ENCODE results near the gene METTL1.
A peak's percentile ranks its signal among the peaks of the same experiment; 100 is the strongest.
"Not testable (repeated sequence)": the region's sequence is repeated elsewhere in the genome, so short reads cannot be mapped to it uniquely, and the experiment has no call there.

The METTL1 gene

DNA sequence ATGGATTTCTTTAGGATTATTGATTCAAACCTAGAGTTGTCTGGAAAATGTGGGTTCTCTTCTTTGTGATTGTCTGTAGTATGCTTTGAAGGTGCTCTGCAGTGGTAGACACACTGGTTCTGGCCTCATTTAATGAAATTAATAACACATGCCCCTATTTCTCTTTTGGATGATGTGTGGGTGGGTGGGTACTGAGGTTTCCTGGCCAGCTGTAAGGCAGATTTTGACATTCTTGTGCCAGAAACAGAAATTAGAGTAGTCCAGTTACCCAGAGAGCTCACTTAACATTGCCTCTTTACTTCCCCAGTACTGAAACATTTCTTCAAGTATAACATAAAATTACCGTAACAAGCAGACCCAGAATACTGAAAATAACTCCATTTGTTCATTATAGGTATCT, 25.1 kb upstream of the METTL1 start:
- DNase-seq = no peak

DNA sequence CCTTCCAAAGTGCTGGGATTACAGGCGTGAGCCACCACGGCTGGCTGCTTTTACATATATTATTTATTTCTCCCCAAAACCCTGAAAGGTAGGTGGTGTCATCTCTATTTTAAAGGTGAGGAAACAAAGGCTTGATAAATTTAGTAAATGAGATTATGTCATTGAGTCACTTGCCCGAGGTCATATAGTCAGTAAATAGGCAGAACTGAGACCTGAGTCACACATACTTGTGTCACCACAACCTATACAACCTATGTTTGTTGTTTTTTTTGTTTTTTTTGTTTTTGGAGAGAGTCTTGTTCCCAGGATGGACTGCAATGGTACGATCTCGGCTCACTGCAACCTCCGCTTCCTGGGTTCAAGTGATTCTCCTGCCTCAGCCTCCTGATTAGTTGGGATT, 23.4 kb upstream of the METTL1 start:
- DNase-seq = no peak

DNA sequence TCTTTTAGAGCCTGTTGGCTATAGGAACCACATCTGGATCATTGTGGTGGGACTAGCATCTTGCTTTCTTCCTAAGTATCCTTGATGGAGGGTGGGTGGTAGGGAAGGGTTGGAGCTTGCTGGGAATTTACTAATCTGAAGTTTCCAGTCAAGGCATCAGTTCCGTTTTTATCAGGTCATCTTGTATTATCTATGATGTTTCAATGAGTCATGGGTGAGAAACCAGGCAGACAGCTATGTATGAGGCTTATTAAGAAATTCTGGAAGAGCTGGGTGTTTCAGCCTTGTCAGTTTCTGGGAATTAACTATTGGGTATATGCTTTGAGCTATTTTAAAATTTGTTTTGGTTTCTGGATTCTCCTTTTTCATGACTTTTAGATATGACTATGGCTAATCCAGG, 22.0 kb upstream of the METTL1 start:
- no peak for DNase-seq

DNA sequence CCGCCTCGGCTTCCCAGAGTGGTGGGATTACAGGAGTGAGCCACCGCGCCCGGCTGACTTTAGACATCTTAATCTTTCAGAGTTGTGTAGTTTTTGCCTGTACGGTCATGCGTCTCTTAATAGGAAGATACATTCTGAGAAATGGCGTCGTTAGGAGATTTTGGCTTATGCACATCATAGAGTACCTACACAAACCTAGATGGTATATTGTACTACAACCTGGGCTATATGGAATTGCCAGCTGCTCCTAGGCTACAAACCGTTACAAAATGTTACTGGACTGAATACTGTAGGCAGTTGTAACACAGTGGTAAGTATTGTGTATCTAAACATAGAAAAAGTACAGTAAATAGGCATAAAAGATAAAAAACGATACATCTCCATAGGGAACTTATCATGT, 12.0 kb upstream of the METTL1 start:
- no peak for DNase-seq

DNA sequence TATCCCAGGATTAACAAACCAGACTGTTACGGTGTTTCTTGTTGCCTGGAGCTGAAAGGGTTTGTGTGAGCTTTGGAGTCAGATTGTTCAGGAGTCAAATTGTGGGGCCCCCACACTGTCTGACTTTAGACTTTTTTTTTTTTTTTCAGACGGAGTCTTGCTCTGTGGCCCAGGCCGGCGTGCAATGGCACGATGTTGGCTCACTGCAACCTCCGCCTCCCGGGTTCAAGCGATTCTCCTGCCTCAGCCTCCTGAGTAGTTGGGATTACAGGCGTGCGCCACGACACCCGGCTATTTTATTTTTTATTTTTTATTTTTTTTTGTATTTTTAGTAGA, 11.5 kb upstream of the METTL1 start:
- DNase-seq = no peak

DNA sequence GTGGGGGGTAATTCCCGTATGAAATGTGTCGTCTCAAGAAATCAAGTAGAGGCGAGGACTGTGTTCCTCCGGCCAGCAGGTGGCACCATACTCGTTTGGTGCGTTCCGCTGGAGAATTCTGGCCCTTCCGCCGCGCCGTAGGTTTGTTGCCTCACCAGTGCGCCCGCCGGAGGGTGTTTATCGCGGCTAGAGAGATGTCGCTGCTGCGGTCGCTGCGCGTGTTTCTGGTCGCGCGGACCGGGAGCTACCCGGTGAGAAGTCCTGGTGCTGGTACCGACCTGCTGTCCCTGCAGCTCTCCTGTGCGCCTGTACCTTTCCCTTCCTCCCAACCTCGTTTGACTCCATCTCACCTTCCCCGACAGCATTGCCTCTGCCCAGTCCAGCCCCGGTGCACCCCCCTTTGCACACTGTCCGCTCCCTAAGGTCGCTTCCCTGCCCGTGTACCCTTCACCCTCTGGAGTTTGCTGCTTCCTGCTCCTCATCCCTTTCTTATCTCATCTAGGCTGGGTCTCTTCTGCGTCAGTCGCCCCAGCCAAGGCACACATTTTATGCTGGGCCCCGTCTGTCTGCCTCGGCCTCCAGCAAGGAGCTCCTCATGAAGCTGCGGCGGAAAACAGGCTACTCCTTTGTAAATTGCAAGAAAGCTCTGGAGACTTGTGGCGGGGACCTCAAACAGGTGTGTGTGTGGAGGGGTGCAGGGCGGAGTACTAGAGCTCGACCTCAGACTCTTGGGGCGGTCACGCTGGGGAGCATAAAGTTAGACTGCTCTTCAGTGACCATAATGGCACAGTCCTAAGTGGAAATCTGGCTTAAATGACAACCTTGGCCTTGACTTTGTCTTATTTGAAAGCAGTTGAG, 10.9 kb upstream of the METTL1 start, which contains the start of gene TSFM:
TSS of gene TSFM (plus strand) at position 180 of the 858 bp plus-strand sequence. CDS start at position 195, 15 bp downstream.
- peak; percentile 99 for DNase-seq

DNA sequence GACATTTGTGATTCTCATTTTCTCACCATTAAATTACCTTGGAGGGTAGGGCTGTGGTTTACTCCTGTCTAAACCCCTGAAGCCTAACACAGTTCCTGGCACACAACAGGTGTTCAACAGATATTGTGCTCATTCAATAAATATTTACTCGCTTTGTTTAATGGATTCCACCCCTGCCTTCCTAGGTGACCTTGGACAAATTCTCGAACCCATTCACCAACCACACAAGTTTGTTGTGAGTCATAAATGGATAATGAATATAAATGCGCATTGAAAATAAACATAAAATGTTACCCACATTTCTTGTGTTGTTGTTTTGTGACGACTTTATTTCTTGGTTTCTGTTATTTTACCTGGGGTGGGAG, 10.3 kb upstream of the METTL1 start:
- DNase-seq = no peak

DNA sequence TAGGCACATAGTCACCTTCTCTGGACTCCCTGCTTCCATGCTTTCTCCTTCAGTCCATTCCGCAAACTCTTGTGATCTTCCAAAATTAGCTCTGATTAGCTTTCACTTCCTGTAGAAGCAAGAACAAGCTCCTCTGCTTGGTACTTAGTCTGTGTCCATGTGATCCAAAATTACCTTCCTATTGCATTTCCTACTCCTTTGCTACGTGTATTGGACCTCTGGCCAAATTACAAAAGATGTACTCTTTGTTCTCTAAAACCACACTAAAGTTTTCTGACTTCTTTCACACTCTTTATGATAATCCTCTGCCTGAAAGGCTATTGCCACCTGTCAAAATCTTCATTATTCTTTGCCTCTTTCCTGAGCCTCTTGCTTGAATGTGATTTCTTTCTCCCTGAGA, 9.9 kb upstream of the METTL1 start:
- DNase-seq = no peak

DNA sequence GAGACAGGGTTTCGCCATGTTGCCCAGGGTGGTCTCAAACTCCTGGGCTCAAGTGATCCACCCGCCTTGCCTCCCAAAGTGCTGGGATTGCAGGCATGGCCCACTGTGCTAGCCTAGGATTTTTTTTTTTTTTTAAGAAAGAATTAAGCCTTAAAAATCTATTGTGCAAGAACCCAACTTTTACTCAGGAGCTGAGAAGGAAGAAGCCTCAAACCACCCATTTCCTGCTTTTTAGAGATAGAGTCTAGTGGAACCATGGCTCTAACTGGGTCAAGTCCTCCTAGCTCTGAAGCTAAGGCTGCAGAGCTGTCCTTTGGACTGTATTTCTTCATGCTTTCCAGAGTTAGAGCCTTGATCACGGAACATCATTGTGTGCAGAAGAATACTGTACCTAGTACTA, 9.3 kb upstream of the METTL1 start:
- no peak for DNase-seq

DNA sequence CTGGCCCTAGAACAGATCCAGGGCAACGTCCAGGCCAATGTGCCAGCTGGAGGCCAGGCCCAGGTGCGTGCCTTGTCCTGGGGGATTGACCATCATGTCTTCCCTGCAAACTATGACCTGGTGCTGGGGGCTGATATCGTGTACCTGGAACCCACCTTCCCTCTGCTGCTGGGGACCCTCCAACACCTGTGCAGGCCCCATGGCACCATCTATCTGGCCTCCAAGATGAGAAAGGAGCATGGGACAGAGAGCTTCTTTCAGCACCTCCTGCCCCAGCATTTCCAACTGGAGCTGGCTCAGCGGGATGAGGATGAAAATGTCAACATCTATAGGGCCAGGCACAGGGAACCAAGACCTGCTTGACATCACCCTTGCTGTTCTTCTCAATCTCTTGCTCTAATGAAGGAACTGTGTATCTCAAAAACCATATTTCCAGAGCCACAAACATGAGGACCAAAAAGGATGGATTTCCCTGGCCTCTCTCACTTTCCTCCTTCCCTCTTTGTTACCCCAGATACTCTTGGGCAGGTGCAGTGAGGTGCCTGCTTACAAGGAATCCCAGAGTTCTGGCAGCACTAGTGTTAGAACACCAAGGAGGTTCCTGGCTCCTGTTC, 8.5 kb upstream of the METTL1 start:
- DNase-seq = no peak

DNA sequence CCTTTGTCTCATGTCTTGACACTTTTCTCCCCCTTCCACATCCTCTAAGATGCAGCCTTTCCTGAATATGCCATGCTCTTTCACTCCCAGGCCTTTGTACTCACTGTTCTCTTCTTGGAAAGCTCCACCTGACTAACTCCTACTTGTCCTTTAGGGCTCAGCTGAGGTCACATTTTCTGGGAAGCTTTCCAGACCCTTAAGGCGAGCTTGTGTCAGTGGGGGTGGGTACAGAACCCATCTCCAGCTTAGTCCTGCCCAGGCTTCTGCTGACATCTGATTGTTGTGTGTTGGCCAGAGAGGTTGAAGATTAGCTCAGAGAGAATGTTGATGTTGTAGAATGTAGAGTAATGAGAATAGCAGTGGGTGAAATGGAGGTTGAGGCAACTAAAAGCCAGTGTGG, 7.8 kb upstream of the METTL1 start:
- no peak for DNase-seq

DNA sequence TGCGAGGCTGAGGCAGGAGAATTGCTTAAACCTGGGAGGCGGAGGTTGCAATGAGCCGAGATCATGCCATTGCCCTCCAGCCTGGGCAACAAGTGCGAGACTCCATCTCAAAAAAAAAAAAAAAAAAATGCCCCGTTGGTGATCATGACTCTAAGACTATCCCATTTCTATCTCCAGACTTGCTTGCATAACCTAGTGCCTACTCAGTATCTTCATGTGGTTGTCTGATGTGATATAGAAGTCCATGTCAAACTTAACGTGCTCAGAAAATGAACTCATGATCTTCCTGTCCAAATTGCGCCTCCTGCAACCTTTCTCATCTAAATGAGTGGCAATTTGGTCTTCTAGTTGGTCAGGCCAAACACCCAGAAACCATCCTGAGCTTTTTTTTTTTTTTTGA, 6.0 kb upstream of the METTL1 start:
- no peak for DNase-seq

DNA sequence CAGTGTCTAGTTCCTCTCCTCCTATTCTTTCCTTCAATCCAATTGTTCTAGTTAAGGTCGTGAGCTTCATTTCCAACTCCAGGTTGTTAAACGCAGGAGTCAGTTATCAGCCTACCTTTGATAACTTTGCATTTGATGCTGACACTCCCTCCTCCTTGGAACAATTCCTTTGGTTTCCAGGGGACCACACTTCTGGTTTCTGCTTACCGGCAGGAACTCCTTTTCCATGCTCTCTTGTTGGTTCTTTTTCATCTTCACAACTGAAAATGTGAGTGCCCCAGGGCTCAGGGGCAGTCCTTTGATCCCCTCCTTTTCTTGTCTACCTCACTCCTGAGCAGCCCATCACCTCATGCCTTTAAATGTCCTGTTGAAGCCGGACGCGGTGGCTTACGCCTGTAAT, 5.5 kb upstream of the METTL1 start:
- DNase-seq = no peak

DNA sequence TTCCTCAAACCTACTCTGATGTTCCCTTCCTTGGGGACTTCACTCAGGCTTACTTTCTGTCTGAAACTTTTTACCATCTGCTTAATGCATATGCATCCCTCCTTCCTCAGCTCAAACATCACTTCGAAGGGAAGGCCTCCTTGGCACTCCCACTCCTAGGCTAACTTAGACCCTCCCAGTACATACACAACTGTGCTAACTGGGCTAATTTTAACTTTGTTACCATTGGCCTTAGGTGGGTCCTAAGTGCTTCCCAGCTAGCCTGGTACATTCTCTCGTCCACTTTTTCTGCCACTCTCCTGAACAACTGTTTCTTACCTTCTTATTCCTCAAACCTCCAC, 4.3 kb upstream of the METTL1 start:
- no peak for DNase-seq

DNA sequence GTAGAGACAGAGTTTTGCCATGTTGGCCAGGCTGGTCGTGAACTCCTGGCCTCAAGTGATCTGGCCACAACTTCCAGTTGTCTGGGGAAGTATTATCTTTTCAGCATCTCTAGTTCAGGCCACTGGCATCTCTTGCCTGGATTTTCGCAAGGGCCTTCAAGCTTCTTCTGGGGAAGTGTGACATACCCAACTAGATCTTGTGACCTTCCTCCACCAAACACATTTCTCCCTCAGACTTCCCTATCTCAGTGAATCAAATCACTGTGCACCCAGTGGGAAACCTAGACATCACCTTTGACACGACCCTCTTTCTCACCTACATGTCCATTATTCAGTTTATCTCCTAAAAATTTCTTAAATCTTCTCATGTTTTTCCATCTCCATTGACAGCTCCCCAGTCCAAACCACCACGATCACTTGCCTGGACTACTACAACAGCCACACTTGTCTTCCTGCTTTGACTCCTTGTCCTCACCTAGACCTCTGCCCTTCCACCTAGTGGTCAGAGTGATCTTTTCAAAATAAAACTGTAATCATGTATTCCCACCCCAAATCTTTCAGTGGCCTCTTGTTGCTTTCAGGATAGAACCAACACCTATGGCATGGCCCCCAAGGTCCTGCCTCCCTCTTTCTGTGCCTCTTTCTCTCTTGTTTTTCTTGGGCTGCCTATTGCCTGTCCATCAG, 3.8 kb upstream of the METTL1 start:
- no peak for DNase-seq

DNA sequence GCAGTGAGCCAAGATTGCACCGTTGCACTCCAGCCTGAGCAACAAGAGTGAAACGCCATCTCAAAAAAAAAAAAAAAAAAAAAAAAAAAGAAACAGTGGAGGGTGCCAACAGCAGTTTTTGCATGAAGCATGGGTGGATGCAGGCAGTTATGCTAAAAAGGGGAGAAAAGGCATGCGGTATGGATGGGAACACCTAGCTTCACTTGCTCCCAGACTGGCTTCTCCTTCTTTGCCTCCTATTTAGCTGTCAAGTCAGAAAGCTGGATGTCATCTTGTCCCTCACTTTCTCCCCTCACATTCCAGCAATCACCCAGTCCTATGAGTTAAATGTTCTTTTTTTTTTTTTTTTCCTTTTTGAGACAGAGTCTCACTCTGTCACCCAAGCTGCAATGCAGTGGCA, 3.1 kb upstream of the METTL1 start:
- DNase-seq = no peak

DNA sequence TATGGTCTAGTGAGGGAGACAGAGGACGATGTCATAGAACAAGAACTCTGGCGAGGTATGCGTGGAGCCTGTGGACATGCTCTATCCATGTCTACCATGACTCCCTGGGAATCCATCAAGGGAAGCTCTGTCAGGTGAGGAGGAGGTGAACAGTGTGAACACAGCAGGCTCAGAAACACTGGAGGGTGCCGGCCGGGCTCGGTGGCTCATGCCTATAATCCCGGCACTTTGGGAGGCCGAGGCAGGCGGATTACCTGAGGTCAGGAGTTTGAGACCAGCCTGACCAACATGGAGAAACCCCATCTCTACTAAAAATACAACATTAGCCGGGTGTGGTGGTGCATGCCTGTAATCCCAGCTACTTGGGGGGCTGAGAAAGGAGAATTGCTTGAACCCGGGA, 2.7 kb upstream of the METTL1 start:
- not testable (repeated sequence) for DNase-seq

DNA sequence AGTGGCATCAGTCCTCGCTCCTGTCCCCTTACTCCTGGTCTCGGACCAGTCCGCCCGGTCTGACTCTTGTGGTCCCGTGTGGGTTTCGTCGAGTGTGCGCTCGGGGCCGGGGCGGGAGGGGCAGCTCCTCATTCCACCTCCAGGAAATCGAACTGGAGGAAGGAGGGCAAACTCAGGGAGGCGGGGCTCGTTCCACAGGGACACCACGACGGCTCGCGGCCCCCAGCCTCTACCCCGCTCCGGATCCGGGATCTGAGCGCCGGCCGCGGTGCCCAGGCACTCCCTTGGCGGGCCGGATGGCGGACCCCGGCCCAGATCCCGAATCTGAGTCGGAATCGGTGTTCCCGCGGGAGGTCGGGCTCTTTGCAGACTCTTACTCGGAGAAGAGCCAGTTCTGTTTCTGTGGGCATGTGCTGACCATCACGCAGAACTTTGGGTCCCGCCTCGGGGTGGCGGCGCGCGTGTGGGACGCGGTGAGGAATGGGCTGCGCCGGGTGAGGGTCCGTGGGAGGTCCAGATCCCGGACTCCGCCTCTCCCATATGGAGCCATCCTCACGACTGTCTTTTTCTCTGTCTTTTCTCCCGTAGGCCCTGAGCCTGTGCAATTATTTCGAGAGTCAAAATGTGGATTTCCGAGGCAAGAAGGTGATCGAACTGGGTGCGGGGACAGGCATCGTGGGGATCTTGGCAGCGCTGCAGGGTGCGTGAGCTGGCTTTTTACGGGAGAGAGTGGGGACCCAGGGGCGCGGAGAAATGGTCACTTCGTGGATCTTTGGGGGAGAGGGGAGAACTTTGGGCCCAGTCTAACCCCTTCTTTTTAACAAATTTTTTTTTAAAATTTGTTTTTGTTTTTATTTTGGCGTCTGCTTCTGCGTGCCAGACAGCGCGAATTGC, 771 bp upstream of the METTL1 start, which contains the start of gene EEF1AKMT3:
TSS of gene EEF1AKMT3 (plus strand) at position 186 of the 894 bp plus-strand sequence. CDS start at position 297, 111 bp downstream.
- DNase-seq = peak; percentile 22

DNA sequence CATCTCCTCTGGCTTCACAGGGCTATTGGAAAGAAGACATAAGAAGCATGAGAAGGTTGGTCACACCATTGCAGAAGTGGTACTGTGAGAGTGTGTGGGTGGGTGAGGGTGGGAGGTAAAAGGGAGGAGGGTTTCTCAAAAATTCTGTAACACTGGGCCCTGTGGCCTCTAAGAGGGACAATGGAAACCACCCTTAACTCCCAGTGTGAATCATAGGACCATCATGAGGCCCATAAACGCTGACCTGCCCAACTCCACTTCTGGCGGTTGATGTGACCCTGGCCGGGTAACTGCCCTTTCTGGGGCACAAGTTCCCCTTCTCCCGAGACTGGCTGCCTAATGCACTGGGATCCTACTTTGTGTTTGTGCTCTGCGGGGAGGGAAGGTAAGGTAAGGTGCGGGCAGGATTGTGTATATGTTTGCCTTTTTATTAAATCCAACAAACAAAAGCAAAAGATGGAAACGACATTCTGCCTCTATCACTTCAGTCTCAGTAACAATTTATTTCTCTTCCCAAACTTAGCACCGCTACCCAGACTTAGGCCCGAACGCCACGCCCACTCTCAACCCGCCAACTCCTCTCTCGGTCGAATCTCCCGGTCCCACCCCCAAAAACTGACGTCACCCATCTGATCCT, 551 bp downstream of the METTL1 start:
- DNase-seq = peak; percentile 70

DNA sequence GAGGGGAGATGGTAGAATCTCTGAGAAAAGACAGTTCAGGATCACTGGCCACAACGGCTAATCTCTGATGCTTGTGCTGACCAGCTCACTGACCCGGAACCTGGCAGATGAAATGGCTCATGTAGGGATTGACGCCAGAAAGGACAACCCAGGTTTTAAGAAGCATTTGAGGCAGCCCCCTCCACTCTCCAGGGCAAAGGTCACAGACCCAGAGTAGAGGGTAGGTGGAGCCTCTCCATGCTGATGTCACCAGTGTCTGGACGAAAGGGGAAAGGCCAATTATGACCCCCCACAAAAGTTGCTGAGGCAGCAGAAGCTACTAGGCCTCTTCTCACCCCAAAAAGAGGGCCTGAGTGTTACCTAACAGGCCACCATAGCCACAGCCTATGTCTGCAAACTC, 1.2 kb downstream of the METTL1 start:
- no peak for DNase-seq

DNA sequence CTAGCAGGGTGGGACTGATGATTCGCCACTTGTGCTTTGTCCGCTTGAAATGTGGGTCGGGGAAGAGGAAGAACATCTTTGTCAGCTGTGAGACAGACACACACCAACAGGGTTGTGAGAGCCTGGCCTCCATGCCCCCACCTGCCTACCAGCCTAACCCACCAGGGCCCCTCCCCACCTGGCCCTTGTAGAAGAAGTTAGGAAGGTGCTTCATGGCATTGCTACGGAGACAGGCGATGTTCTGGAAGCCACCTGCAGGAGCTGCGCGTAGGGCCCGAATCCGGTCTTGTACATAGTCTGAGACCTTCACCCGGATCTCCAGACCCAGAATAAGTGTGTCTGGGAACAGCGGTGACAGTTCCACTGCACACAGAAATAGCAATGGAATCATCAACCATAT, 2.3 kb downstream of the METTL1 start:
- DNase-seq = no peak

DNA sequence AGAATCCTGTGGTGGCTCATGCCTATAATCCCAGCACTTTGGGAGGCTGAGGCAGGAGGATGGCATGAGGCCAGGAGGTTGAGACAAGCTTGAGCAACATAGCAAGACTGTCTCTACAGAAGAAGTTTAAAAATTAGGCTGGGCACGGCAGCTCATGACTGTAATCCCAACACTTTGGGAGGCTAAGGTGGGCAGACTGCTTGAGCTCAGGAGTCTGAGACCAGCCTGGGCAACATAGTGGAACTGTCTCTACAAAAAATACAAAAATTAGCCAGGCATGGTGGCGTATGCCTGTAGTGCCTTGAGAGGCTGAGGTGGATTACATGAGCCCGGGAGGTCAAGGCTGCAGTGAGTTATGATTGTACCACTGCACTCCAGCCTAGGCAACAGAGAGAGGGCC, 4.0 kb downstream of the METTL1 start:
- no peak for DNase-seq

DNA sequence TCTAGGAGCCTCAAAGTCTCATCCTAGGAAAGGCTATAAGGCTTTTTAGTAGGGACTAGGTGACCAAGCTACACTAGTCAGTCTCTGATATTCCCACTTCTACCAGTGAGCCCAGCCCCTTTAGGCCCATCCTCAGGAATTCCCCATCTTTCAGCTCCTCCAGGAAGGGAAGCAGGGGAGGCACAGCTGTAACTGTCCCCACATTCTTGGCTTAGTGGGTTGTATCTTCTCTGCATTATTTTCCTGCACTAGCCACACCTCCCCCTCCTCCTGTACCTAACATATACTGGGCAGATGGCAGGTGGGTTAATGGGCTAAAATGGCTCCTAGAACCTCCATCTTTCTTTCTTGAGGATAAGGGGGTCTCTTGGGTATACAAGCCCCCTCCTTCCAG, 4.6 kb downstream of the METTL1 start:
- no peak for DNase-seq

Measured in effector CD4-positive, alpha-beta T cell (primary cell).